Panc1 (cell line): ENCODE data around the gene HRH4.

ENCODE experiments used
- POLR2AphosphoS5 ChIP-seq: IDR thresholded peaks from 2 replicates; pipeline ENCODE4 v1.6.1; 2012; ENCODE audit warnings: mild to moderate bottlenecking, low read depth, low read length, moderate library complexity
- SIN3A ChIP-seq: IDR thresholded peaks from 2 replicates; pipeline ENCODE4 v1.6.1; 2012; ENCODE audit warnings: low read depth, mild to moderate bottlenecking, low read length, moderate library complexity, borderline replicate concordance; ENCODE audit not compliant: insufficient read depth
- TCF7L2 ChIP-seq: IDR thresholded peaks from 2 replicates; pipeline ENCODE4 v1.6.1; 2011; ENCODE audit warnings: mild to moderate bottlenecking, low read depth, low read length, inconsistent platforms
- TF ChIP-seq, protein P1 (sequence below): fragments of 450-650 bp; IDR thresholded peaks from 2 replicates; pipeline ENCODE4 v1.5.1; 2017; ENCODE audit warnings: mild to moderate bottlenecking

- TF ChIP-seq, protein P1, sequence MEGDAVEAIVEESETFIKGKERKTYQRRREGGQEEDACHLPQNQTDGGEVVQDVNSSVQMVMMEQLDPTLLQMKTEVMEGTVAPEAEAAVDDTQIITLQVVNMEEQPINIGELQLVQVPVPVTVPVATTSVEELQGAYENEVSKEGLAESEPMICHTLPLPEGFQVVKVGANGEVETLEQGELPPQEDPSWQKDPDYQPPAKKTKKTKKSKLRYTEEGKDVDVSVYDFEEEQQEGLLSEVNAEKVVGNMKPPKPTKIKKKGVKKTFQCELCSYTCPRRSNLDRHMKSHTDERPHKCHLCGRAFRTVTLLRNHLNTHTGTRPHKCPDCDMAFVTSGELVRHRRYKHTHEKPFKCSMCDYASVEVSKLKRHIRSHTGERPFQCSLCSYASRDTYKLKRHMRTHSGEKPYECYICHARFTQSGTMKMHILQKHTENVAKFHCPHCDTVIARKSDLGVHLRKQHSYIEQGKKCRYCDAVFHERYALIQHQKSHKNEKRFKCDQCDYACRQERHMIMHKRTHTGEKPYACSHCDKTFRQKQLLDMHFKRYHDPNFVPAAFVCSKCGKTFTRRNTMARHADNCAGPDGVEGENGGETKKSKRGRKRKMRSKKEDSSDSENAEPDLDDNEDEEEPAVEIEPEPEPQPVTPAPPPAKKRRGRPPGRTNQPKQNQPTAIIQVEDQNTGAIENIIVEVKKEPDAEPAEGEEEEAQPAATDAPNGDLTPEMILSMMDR: no peak
- TF ChIP-seq SIN3A (no peak), TCF7L2 (no peak), POLR2AphosphoS5 (no peak)
These were observed 43.0 kb upstream of the HRH4 start for GRCh38 chr18:24417480-24417879.
